Spleen (tissue), 7 donors: Measurements from ENCODE around the gene SLC38A2.

Experiments used
- CTCF ChIP-seq, 11 experiments: fragments of 200-600 bp in 7 of 11; fragments of 450-650 bp in 4 of 11; sonication (generic) in 4 of 11; IDR thresholded peaks in 8 of 11; conservative IDR thresholded peaks in 3 of 11; 1 replicate in 7 of 11; 2 replicates in 4 of 11; pipeline versions ENCODE4 v1.4.0 to v1.8.0; 2016 to 2021; ENCODE audit warnings: antibody characterized with exemption in 11 of 11, inconsistent platforms in 4 of 11, mild to moderate bottlenecking in 1 of 11
- POLR2A ChIP-seq, 3 donors: fragments of 450-650 bp; IDR thresholded peaks; one replicate each; pipeline ENCODE4 v1.5.1; 2017; ENCODE audit warnings: antibody characterized with exemption in 3 of 3, mild to moderate bottlenecking in 1 of 3
- POLR2AphosphoS5 ChIP-seq, 3 donors: sonication (generic); formaldehyde crosslinking; IDR thresholded peaks; one replicate each; pipeline ENCODE4 v1.5.1; 2017; ENCODE audit warnings: antibody characterized with exemption in 3 of 3
- donor health status: DM: no; HTN: no; CAD: no; lungs with moderate emphysema.
- donor health status: DM: no; HTN: no; CAD: no.
- donor health status: DM: no; HTN: no; CAD: no.

GRCh38 chr12:46382964-46383653 is 10.5 kb upstream of the SLC38A2 start:
- peak in 2 of 3 donors; percentile 6 to 34 for TF ChIP-seq POLR2A (IDR thresholded peaks at IDR 0.05)
- peak in 6 of 11 experiments; percentile 11 to 50 (median 30) for TF ChIP-seq CTCF (IDR thresholded peaks at IDR 0.05 in 8 of 11, conservative IDR thresholded peaks at IDR 0.05 in 3 of 11)
- TF ChIP-seq POLR2AphosphoS5 (IDR thresholded peaks at IDR 0.05): peak; percentile 89 to 96 (median 95)
